GM12873 (cell line): Measurements from ENCODE around the gene TNFRSF9.

Experiments used
- CTCF ChIP-seq: IDR thresholded peaks from 2 replicates; pipeline ENCODE4 v1.5.1; 2012; ENCODE audit warnings: low read depth, mild to moderate bottlenecking, moderate library complexity, low read length, control low read depth; ENCODE audit not compliant: insufficient read depth; ENCODE audit errors: missing control alignments

Gene TNFRSF9

DNA sequence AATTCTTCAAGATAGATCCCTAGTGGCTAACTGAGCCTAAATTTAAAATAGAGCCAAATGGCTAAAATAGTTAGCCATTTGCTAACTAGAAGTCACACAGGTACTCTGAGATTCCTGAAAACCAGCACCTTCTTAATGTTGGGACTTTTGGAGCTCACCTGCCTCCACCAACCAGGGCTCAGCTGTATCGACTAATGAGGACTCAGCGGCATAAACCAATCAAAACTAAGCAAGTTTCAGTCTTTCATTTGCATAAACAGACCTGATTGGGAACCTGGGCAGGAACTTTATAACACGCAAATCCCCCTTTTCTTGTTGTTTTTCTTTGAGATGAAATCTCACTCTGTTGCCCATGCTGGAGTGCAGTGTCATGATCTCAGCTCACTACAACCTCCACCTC, 28.5 kb downstream of the TNFRSF9 start:
- TF ChIP-seq CTCF, result no peak

GRCh38 chr1:7905262-7905661, 35.4 kb downstream of the TNFRSF9 start:
- TF ChIP-seq CTCF, result no peak

- peak; percentile 87 for TF ChIP-seq CTCF
Observed at GRCh38 chr1:7902478-7903085, 38.1 kb downstream of the TNFRSF9 start.

- TF ChIP-seq CTCF, result no peak
Observed at GRCh38 chr1:7899741-7900140, 40.9 kb downstream of the TNFRSF9 start.

DNA sequence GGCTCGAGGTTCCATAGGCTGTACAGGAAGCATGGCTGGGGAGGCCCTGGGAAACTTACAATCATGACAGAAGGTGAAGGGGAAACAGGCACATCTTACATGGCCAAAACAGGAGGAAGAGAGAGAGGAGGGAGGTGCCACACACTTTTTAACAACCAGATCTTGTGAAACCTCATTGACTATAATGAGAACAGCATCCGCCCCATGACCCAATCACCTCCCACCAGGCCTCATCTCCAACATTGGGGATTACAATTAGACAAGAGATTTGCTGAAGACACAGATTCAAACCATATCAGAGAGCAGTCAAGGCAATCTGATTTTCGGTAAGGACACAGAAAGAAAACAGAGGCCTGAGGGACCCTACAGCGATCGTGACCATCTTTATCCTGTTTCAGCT, 41.7 kb downstream of the TNFRSF9 start:
- TF ChIP-seq CTCF, result no peak

GRCh38 chr1:7896994-7897393, 43.6 kb downstream of the TNFRSF9 start:
- TF ChIP-seq CTCF, result no peak

GRCh38 chr1:7893529-7894180, 47.0 kb downstream of the TNFRSF9 start:
- TF ChIP-seq CTCF, result no peak

DNA sequence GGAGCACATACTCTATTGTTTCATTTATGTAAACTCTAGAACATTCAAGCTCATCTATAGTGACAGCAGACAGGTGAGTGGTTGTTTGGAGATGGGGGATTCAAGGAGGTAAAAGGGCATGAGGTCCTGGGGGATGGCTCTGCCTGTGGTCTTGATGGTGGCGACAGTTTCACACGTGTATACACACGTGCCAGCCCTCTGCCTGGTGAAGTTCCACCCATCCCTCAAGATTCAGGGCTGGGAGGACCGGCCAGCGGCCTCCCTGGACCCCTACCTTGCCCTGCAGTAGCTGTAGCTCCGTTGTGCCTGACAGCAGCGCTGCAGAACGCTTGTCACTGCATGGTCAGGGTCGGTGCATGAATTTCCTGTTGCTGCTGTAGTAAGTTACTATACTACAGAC, 48.8 kb downstream of the TNFRSF9 start:
- TF ChIP-seq CTCF, result no peak
